ENCODE results near the gene PPP1R7. TPM values are rescaled to one million over a fixed set of nuclear protein-coding genes. Genes with fewer than 3 reads are reported as not detected.

Gene PPP1R7
- total RNA-seq, 4 donors from 2014 or later = 37.8 to 104 (median 44.4) TPM

DNA sequence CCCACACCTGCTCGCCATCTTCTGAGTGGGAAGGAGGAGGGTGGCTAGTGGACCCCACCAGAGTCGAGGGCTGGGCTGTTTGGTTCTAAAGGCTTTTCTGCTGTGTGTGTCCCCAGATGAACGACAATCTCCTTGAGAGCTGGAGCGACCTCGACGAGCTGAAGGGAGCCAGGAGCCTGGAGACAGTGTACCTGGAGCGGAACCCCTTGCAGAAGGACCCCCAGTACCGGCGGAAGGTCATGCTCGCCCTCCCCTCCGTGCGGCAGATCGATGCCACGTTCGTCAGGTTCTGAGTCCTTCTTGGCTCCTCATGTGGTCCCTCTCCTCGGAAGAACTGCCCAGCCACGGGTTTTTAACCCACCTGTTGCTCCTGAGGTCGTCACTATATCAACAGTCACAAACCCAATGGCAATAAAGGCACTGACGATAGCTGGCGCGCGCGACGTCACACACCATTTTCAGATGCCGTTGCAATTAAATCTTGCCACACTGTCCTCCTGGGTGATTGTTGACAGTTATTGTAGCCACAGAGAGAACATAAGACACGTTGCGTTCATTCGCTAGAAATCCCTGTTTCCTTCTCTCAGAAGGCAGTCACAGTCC is 32.4 kb downstream of the PPP1R7 start:
- Histone ChIP-seq H3K4me3 (no peak overlapping the region), H3K27me3 (peaks cover 9% of the 10 kb centered on the region), H3K4me1 (no peaks in the 10 kb centered on the region), H3K36me3 (peaks cover 30% of the 10 kb centered on the region), H3K9me3 (no peaks in the 10 kb centered on the region), H3K27ac (no peak overlapping the region)
- TF ChIP-seq POLR2AphosphoS5 (IDR thresholded peaks at IDR 0.05) = no peak
- TF ChIP-seq, protein P1, sequence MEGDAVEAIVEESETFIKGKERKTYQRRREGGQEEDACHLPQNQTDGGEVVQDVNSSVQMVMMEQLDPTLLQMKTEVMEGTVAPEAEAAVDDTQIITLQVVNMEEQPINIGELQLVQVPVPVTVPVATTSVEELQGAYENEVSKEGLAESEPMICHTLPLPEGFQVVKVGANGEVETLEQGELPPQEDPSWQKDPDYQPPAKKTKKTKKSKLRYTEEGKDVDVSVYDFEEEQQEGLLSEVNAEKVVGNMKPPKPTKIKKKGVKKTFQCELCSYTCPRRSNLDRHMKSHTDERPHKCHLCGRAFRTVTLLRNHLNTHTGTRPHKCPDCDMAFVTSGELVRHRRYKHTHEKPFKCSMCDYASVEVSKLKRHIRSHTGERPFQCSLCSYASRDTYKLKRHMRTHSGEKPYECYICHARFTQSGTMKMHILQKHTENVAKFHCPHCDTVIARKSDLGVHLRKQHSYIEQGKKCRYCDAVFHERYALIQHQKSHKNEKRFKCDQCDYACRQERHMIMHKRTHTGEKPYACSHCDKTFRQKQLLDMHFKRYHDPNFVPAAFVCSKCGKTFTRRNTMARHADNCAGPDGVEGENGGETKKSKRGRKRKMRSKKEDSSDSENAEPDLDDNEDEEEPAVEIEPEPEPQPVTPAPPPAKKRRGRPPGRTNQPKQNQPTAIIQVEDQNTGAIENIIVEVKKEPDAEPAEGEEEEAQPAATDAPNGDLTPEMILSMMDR (IDR thresholded peaks at IDR 0.05) = no peak
- DNase-seq (ENCODE audit: low spot score in 2 of 2) = no peak
- 96% methylated on average over 27 of the region's 28 CpGs for WGBS

DNA sequence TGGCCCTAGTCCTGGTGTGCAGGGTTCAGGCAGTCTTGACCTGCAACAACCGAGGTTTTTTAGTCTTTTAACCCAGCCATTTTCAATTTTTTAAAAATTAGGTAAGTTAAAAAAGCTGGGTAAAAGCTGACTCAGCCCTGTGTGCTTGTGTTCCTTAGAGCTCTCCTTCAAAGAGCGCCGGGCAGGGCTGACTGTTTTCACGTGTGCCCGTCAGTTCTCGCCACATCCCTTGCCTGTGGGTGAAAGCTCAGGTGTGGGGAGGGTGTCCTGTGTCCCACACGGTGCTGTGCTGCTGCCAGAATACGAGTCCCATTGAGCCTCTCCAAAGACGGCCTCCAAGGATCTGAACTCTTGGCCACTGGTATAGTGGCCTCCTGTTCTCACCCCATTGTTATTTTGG is 33.0 kb downstream of the PPP1R7 start:
- H3K4me1 ChIP-seq = no peaks in the 10 kb centered on the region
- H3K9me3 ChIP-seq = no peaks in the 10 kb centered on the region
- no peak overlapping the region for H3K4me3 ChIP-seq
- H3K27ac ChIP-seq = no peak overlapping the region
- TF ChIP-seq POLR2A (IDR thresholded peaks at IDR 0.05) (no peak), POLR2AphosphoS5 (IDR thresholded peaks at IDR 0.05) (no peak), EP300 (IDR thresholded peaks at IDR 0.05) (no peak)
- TF ChIP-seq, protein P1 (IDR thresholded peaks at IDR 0.05) = no peak
- H3K36me3 ChIP-seq = peaks cover 26% of the 10 kb centered on the region
- DNase-seq (ENCODE audit: low spot score in 2 of 2) = no peak
- peaks cover 15% of the 10 kb centered on the region for H3K27me3 ChIP-seq
- WGBS = 86% methylated on average over 9 of the region's 9 CpGs

- Histone ChIP-seq H3K36me3 (peaks cover 22% of the 10 kb centered on the region), H3K27ac (no peak overlapping the region), H3K9me3 (no peaks in the 10 kb centered on the region), H3K4me3 (no peak overlapping the region), H3K4me1 (no peaks in the 10 kb centered on the region), H3K27me3 (peaks cover 17% of the 10 kb centered on the region)
- TF ChIP-seq POLR2A (IDR thresholded peaks at IDR 0.05) = no peak
- TF ChIP-seq, protein P1 (IDR thresholded peaks at IDR 0.05) = no peak
- no peak for TF ChIP-seq EP300 (IDR thresholded peaks at IDR 0.05)
- no peak for TF ChIP-seq POLR2AphosphoS5 (IDR thresholded peaks at IDR 0.05)
- DNase-seq (ENCODE audit: low spot score in 2 of 2) = no peak
- WGBS = 74% methylated on average over 9 of the region's 9 CpGs
Observed at GRCh38 chr2:241184901-241185300, 34.6 kb downstream of the PPP1R7 start.

DNA sequence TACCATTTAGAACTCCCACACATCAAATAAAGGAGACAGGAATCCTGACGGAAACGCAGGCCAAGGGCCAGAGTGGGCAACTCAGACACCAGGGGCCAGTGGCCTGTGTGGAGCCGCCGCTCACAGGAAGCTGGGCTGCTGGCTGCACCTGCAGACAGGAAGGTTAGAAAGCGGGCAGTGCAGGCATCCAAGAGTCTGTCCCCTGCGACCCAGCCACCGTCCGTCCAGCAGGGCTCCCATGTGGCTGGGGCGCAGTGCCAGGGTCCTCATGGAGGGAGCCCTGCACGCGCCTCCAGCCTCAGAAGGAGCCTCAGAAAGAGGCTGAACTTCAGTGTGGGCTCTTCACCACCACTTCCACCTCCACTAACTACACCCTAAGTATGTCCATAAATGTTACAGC is 35.7 kb downstream of the PPP1R7 start:
- Histone ChIP-seq H3K4me3 (no peak overlapping the region), H3K27me3 (peaks cover 17% of the 10 kb centered on the region), H3K36me3 (peaks cover 15% of the 10 kb centered on the region), H3K9me3 (no peaks in the 10 kb centered on the region), H3K4me1 (no peaks in the 10 kb centered on the region), H3K27ac (no peak overlapping the region)
- WGBS = 74% methylated on average over 6 of the region's 11 CpGs
- DNase-seq (ENCODE audit: low spot score in 2 of 2) = no peak
- TF ChIP-seq POLR2A (IDR thresholded peaks at IDR 0.05) = no peak
- no peak for TF ChIP-seq POLR2AphosphoS5 (IDR thresholded peaks at IDR 0.05)
- no peak for TF ChIP-seq EP300 (IDR thresholded peaks at IDR 0.05)
- TF ChIP-seq, protein P1 (IDR thresholded peaks at IDR 0.05) = no peak

DNA sequence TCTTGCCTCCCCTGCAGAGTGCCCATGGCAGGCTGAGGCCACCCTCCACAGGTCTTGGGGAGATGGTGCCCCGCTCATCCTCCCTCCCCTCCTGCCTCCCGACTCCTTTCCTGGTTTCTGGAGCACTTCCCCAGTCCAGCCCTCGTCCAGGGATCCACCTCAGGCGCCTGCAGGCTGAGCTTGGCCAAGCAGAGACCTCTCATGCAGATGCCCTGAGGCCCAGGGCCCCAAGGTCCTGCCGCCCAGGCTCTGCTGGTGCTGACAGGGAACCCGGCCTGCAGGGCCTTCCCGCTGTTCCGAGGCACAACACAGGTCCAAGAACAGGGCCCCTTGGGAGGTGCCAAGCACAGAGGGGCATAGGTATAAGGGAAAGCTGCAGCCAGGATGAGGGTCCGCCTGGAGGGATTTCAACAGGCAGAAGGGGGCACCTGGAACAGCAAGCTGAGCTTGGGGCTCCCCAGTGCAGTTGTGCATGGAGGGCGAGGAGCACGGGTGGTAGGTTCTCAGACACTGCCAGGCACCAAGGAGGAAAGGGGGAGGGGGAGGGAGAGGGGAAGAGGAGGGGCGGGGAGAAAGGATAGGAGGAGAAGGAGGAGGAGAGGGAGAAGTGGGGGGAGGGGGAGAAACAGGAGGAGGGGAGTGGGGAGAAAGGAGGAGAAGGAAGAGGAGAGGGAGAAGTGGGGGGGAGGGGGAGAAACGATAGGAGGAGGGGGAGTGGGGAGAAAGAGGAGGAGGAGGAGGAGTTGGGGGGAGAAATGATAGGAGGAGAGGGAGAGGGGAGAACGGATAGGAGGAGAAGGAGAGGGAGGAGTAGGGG is 37.0 kb downstream of the PPP1R7 start:
- DNase-seq (ENCODE audit: low spot score in 2 of 2) = no peak
- Histone ChIP-seq H3K27me3 (peaks cover 17% of the 10 kb centered on the region), H3K4me1 (no peaks in the 10 kb centered on the region), H3K4me3 (no peak overlapping the region), H3K27ac (no peak overlapping the region), H3K36me3 (peaks cover 14% of the 10 kb centered on the region), H3K9me3 (no peaks in the 10 kb centered on the region)
- 41% methylated on average over 11 of the region's 14 CpGs for WGBS
- no peak for TF ChIP-seq POLR2A (IDR thresholded peaks at IDR 0.05)
- no peak for TF ChIP-seq EP300 (IDR thresholded peaks at IDR 0.05)
- TF ChIP-seq, protein P1 (IDR thresholded peaks at IDR 0.05) = no peak
- TF ChIP-seq POLR2AphosphoS5 (IDR thresholded peaks at IDR 0.05) = no peak
